HUES48 (cell line): ENCODE results near the gene KIAA1210.

Source experiments
- H3K27ac ChIP-seq: one replicate; pipeline ENCODE4 v1.7.0; 2013; ENCODE audit warnings: low read depth, low read length, inconsistent platforms
- H3K27me3 ChIP-seq: 2 replicates; pipeline ENCODE4 v1.6.1; 2013; ENCODE audit warnings: mild to moderate bottlenecking, low read length; ENCODE audit not compliant: control insufficient read depth, insufficient read depth
- H3K36me3 ChIP-seq: 2 replicates; pipeline ENCODE4 v1.6.1; 2013; ENCODE audit warnings: low read length; ENCODE audit not compliant: control insufficient read depth, insufficient read depth
- H3K4me1 ChIP-seq: 2 replicates; pipeline ENCODE4 v1.6.1; 2013; ENCODE audit warnings: mild to moderate bottlenecking, low read length; ENCODE audit not compliant: control insufficient read depth, insufficient read depth
- H3K4me3 ChIP-seq: 2 replicates; pipeline ENCODE4 v1.5.1; 2013; ENCODE audit warnings: mild to moderate bottlenecking, low read depth, low read length
- H3K9ac ChIP-seq: 2 replicates; pipeline ENCODE4 v1.6.1; 2013; ENCODE audit warnings: mild to moderate bottlenecking, low read depth, low read length, moderate library complexity
- H3K9me3 ChIP-seq: 2 replicates; pipeline ENCODE4 v1.6.1; 2013; ENCODE audit warnings: low read length; ENCODE audit not compliant: control insufficient read depth, insufficient read depth

KIAA1210 gene

GRCh38 chrX:119093991-119094735, 33.4 kb downstream of the KIAA1210 start:
- 0 out of 2 replicates have a peak, but pooled peaks cover under 1% of the 10 kb centered on the region for H3K9me3 ChIP-seq
- no peak overlapping the region for H3K27ac ChIP-seq
- H3K36me3 ChIP-seq: no peaks in the 10 kb centered on the region
- H3K4me3 ChIP-seq: no peak overlapping the region
- H3K4me1 ChIP-seq: peaks cover 4% of the 10 kb centered on the region
- H3K9ac ChIP-seq: no peak overlapping the region
- H3K27me3 ChIP-seq: peaks cover 11% of the 10 kb centered on the region; the same call in 1 of the 2 replicates

GRCh38 chrX:119090627-119091026, 37.0 kb downstream of the KIAA1210 start:
- Histone ChIP-seq H3K27me3 (peaks cover 15% of the 10 kb centered on the region; the same call in 1 of the 2 replicates), H3K9ac (no peak overlapping the region), H3K9me3 (0 out of 2 replicates have a peak, but pooled peaks cover 3% of the 10 kb centered on the region), H3K4me1 (peaks cover 4% of the 10 kb centered on the region), H3K27ac (no peak overlapping the region), H3K4me3 (no peak overlapping the region), H3K36me3 (no peaks in the 10 kb centered on the region)

- no peak overlapping the region for H3K27ac ChIP-seq
- 0 out of 2 replicates have a peak, but pooled peaks cover 3% of the 10 kb centered on the region for H3K9me3 ChIP-seq
- H3K4me3 ChIP-seq: no peak overlapping the region
- no peaks in the 10 kb centered on the region for H3K36me3 ChIP-seq
- peaks cover 15% of the 10 kb centered on the region; the same call in 1 of the 2 replicates for H3K27me3 ChIP-seq
- H3K4me1 ChIP-seq: peaks cover 4% of the 10 kb centered on the region
- H3K9ac ChIP-seq: no peak overlapping the region
Measured at GRCh38 chrX:119089619-119090018, 38.0 kb downstream of the KIAA1210 start.

- 0 out of 2 replicates have a peak, but pooled peaks cover 3% of the 10 kb centered on the region for H3K9me3 ChIP-seq
- no peak overlapping the region for H3K27ac ChIP-seq
- H3K36me3 ChIP-seq: no peaks in the 10 kb centered on the region
- H3K4me3 ChIP-seq: no peak overlapping the region
- no peak overlapping the region for H3K9ac ChIP-seq
- peaks cover 4% of the 10 kb centered on the region for H3K4me1 ChIP-seq
- peaks cover 15% of the 10 kb centered on the region; the same call in 1 of the 2 replicates for H3K27me3 ChIP-seq
Measured at GRCh38 chrX:119087121-119087520, 40.5 kb downstream of the KIAA1210 start.

DNA sequence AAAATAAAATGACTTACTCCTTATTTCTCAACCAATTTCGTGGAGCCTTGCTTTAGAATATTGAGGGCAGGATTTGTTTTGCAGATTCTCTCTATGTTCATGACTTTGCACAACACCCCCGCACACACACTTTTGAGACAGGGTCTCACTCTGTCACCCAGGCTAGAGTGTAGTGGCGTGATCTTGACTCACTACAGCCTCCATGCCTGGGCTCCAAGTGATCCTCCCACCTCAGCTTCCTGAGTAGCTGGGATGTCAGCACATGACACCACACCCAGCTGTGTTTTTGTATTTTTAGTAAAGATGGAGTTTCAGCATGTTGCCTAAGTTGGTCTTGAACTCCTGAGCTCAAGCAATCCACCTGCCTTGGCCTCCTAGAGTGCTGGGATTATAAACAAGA, 42.8 kb downstream of the KIAA1210 start:
- Histone ChIP-seq H3K9me3 (0 out of 2 replicates have a peak, but pooled peaks cover 3% of the 10 kb centered on the region), H3K4me1 (no peaks in the 10 kb centered on the region), H3K36me3 (no peaks in the 10 kb centered on the region), H3K27me3 (peaks cover 15% of the 10 kb centered on the region), H3K9ac (no peak overlapping the region), H3K4me3 (no peak overlapping the region), H3K27ac (no peak overlapping the region)

GRCh38 chrX:119082278-119082677, 45.3 kb downstream of the KIAA1210 start:
- no peak overlapping the region for H3K4me3 ChIP-seq
- no peak overlapping the region for H3K9ac ChIP-seq
- no peaks in the 10 kb centered on the region for H3K4me1 ChIP-seq
- H3K27ac ChIP-seq: no peak overlapping the region
- peaks cover 6% of the 10 kb centered on the region for H3K27me3 ChIP-seq
- H3K9me3 ChIP-seq: no peaks in the 10 kb centered on the region
- H3K36me3 ChIP-seq: no peaks in the 10 kb centered on the region

- no peaks in the 10 kb centered on the region; the same call in 1 of the 2 replicates for H3K9me3 ChIP-seq
- no peaks in the 10 kb centered on the region for H3K4me1 ChIP-seq
- no peak overlapping the region for H3K27ac ChIP-seq
- no peaks in the 10 kb centered on the region for H3K36me3 ChIP-seq
- no peak overlapping the region for H3K4me3 ChIP-seq
- H3K27me3 ChIP-seq: peaks cover 10% of the 10 kb centered on the region
- H3K9ac ChIP-seq: no peak overlapping the region
Measured at GRCh38 chrX:119075270-119076025, 52.2 kb downstream of the KIAA1210 start.

- no peaks in the 10 kb centered on the region for H3K36me3 ChIP-seq
- no peaks in the 10 kb centered on the region for H3K4me1 ChIP-seq
- H3K27ac ChIP-seq: no peak overlapping the region
- H3K27me3 ChIP-seq: peaks cover 6% of the 10 kb centered on the region; the same call in 1 of the 2 replicates
- no peak overlapping the region for H3K9ac ChIP-seq
- H3K9me3 ChIP-seq: no peaks in the 10 kb centered on the region; the same call in 1 of the 2 replicates
- no peak overlapping the region for H3K4me3 ChIP-seq
Measured at GRCh38 chrX:119073911-119074310, 53.7 kb downstream of the KIAA1210 start.

- no peak overlapping the region for H3K27ac ChIP-seq
- H3K9me3 ChIP-seq: no peaks in the 10 kb centered on the region; the same call in 1 of the 2 replicates
- H3K4me1 ChIP-seq: no peaks in the 10 kb centered on the region
- H3K9ac ChIP-seq: no peak overlapping the region
- H3K4me3 ChIP-seq: no peak overlapping the region
- peaks cover 7% of the 10 kb centered on the region; the same call in 1 of the 2 replicates for H3K27me3 ChIP-seq
- H3K36me3 ChIP-seq: no peaks in the 10 kb centered on the region
Measured at GRCh38 chrX:119073200-119073905, 54.3 kb downstream of the KIAA1210 start.

GRCh38 chrX:119072744-119073143, 54.9 kb downstream of the KIAA1210 start, which contains the start of gene CT47C1:
Gene CT47C1, plus strand, starts transcription at chrX:119072993. Its CDS starts 233 bp downstream, at chrX:119073226.
- Histone ChIP-seq H3K36me3 (no peaks in the 10 kb centered on the region), H3K27me3 (peaks cover 13% of the 10 kb centered on the region), H3K4me3 (no peak within 1 kb of the TSS), H3K27ac (no peak within 1 kb of the TSS), H3K4me1 (no peaks in the 10 kb centered on the region), H3K9ac (no peak within 1 kb of the TSS), H3K9me3 (no peaks in the 10 kb centered on the region; the same call in 1 of the 2 replicates)
